HG03139 (cell line): ENCODE results near the gene RTKN.

Experiments
- ATAC-seq: cut with Tn5 transposase; IDR thresholded peaks from one replicate; pipeline ENCODE4 v1.9.1; 2021; ENCODE audit not compliant: unreplicated experiment

Gene RTKN

DNA sequence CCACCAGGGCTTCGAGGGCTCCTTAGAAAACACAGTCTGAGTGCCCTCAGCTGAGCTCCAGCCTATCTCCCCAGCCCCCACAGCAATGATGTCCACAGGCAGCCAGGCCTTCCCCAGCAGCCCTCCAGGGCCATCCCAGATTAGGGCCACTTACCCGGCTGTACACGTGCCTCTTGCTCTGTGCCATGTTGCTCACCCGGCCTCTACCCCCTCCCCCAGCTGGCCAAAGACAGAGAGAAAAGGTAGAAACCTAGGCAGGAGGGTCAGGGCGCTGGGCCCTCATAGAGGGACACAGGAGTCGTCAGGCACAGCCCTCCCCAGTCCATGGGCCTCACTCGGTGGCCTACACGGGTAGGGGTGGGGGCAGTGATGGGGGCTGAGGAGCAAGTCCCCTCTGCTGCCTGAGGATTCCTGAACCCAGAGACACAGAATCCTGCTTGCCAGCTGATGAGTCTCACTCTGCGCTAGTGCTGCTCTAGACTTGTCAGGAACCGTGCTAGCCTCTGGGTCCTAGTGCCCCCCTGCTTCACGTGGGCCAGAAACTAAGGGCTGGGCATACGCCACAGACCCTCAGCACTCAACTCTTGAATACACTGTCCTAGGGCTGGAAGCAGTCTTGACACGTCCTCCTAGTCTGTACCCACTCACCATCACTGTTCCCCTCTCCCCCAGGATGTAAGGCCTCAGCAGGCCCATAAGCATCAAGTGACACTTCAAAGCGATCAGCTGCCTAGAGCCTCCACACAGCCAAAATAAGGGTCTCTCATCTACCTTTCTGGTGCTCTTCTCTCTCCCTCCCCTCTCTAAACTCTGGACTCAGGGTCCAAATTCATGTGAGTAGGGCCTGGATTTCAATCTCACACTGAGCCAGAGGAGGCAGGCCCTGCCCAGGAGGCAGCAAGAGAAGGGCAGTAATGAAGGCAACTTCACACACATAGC lies 61.6 kb downstream of the RTKN start, which contains the start of gene DCTN1:
TSS of gene DCTN1 (minus strand) at position 461 of the 939 bp plus-strand sequence. CDS start at position 187, 274 bp downstream.
- ATAC-seq: no peak

DNA sequence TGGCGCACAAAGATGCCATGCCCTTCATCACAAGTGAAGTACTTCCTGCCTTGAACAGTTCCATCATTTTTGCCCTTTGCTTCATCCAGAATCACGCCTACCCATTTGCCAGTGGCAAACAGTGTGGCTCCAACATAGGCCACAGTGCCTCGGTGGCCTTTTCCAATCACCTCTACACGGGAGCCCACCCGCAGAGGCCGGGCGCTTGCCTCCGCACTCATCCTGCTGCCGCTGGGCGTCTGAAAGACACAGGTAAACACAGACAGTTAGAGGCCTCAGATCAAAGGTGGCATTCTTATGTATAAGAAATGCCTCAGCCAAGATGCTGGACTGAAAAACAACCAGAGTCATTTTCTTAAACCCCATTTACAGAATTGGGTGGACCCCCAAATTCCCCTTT lies 63.7 kb downstream of the RTKN start:
- ATAC-seq: no peak

DNA sequence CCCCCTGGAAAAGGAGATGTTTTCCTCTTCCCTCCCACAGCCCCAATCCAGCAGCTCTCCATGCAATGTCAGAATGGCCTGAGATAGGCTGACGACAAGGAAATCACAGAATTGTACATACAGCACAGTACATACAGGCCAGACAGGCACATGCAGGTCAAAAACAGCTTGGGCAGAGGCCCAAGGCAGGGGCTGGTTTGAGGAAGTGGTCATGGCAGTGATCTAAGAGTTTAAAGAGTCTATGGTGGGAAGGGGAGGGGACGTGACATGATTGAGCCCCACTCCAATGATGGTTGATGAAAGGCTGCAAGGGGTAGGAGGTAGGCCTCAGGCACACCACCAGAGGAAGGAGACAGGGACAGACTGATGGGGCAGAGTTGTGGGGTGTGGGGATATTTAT lies 65.9 kb downstream of the RTKN start:
- ATAC-seq: no peak
